ENCODE data around the gene NFKBIE. TPM values are rescaled to one million over a fixed set of nuclear protein-coding genes. Genes with fewer than 3 reads are reported as not detected.

The NFKBIE gene
- total RNA-seq, 2 donors from 2014 or later, result 20.8 to 34.4 TPM

GRCh38 chr6:44262467-44263353 lies 2.6 kb downstream of the NFKBIE start:
- DNase-seq (ENCODE audit: low spot score), result no peak
- Histone ChIP-seq H3K9me3 (no peaks in the 10 kb centered on the region), H3K27me3 (replicated peaks; ENCODE audit: insufficient read depth) (no peaks in the 10 kb centered on the region), H3K4me1 (replicated peaks) (peaks cover 12% of the 10 kb centered on the region), H3K36me3 (no peaks in the 10 kb centered on the region), H3K4me3 (no peak overlapping the region), H3K27ac (no peak overlapping the region)
- intact Hi-C loops (cut with DNase I), result no loop called here
- TF ChIP-seq POLR2A (IDR thresholded peaks at IDR 0.05) (no peak), POLR2AphosphoS5 (IDR thresholded peaks at IDR 0.05) (no peak)
- TF ChIP-seq, protein P1, sequence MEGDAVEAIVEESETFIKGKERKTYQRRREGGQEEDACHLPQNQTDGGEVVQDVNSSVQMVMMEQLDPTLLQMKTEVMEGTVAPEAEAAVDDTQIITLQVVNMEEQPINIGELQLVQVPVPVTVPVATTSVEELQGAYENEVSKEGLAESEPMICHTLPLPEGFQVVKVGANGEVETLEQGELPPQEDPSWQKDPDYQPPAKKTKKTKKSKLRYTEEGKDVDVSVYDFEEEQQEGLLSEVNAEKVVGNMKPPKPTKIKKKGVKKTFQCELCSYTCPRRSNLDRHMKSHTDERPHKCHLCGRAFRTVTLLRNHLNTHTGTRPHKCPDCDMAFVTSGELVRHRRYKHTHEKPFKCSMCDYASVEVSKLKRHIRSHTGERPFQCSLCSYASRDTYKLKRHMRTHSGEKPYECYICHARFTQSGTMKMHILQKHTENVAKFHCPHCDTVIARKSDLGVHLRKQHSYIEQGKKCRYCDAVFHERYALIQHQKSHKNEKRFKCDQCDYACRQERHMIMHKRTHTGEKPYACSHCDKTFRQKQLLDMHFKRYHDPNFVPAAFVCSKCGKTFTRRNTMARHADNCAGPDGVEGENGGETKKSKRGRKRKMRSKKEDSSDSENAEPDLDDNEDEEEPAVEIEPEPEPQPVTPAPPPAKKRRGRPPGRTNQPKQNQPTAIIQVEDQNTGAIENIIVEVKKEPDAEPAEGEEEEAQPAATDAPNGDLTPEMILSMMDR (IDR thresholded peaks at IDR 0.05), result no peak
- WGBS, result 63% methylated on average over 7 of the region's 7 CpGs

GRCh38 chr6:44261581-44261980 lies 3.8 kb downstream of the NFKBIE start:
- H3K9me3 ChIP-seq, result no peaks in the 10 kb centered on the region
- DNase-seq (ENCODE audit: low spot score), result no peak
- 96% methylated on average over 8 of the region's 8 CpGs for WGBS
- H3K27me3 ChIP-seq (replicated peaks; ENCODE audit: insufficient read depth), result no peaks in the 10 kb centered on the region
- TF ChIP-seq, protein P1 (IDR thresholded peaks at IDR 0.05), result no peak
- TF ChIP-seq POLR2A (IDR thresholded peaks at IDR 0.05) (no peak), POLR2AphosphoS5 (IDR thresholded peaks at IDR 0.05) (no peak)
- H3K27ac ChIP-seq, result no peak overlapping the region
- intact Hi-C loops (cut with DNase I), result no loop called here
- H3K4me1 ChIP-seq (replicated peaks), result peaks cover 12% of the 10 kb centered on the region
- no peak overlapping the region for H3K4me3 ChIP-seq
- H3K36me3 ChIP-seq, result no peaks in the 10 kb centered on the region

- 90% methylated on average over 5 of the region's 6 CpGs for WGBS
- Histone ChIP-seq H3K4me1 (replicated peaks) (peaks cover 17% of the 10 kb centered on the region), H3K27ac (no peak overlapping the region), H3K9me3 (no peaks in the 10 kb centered on the region), H3K27me3 (replicated peaks; ENCODE audit: insufficient read depth) (no peaks in the 10 kb centered on the region), H3K4me3 (no peak overlapping the region), H3K36me3 (no peaks in the 10 kb centered on the region)
- intact Hi-C loops (cut with DNase I), result no loop called here
- DNase-seq (ENCODE audit: low spot score), result no peak
- TF ChIP-seq, protein P1 (IDR thresholded peaks at IDR 0.05), result no peak
- TF ChIP-seq POLR2AphosphoS5 (IDR thresholded peaks at IDR 0.05), result no peak
These were observed 4.7 kb downstream of the NFKBIE start for GRCh38 chr6:44260451-44261297.

- Histone ChIP-seq H3K4me1 (replicated peaks) (peaks cover 17% of the 10 kb centered on the region), H3K9me3 (no peaks in the 10 kb centered on the region), H3K27ac (no peak overlapping the region), H3K27me3 (replicated peaks; ENCODE audit: insufficient read depth) (no peaks in the 10 kb centered on the region), H3K36me3 (no peaks in the 10 kb centered on the region), H3K4me3 (no peak overlapping the region)
- intact Hi-C loops (cut with DNase I), result no loop called here
- DNase-seq (ENCODE audit: low spot score), result no peak
- TF ChIP-seq POLR2AphosphoS5 (IDR thresholded peaks at IDR 0.05) (no peak), POLR2A (IDR thresholded peaks at IDR 0.05) (no peak)
- TF ChIP-seq, protein P1 (IDR thresholded peaks at IDR 0.05), result no peak
- WGBS, result 90% methylated on average over 6 of the region's 8 CpGs
These were observed 5.3 kb downstream of the NFKBIE start for GRCh38 chr6:44260011-44260410.
